Measurements from ENCODE around the gene SIN3A.
A peak's percentile ranks its signal among the peaks of the same experiment; 100 is the strongest.
"Not testable (repeated sequence)": the region's sequence is repeated elsewhere in the genome, so short reads cannot be mapped to it uniquely, and the experiment has no call there.

The SIN3A gene

GRCh38 chr15:75450307-75451201 is 936 bp downstream of the SIN3A start:
- DNase-seq (ENCODE audit: low read depth), result peak; percentile 94

DNA sequence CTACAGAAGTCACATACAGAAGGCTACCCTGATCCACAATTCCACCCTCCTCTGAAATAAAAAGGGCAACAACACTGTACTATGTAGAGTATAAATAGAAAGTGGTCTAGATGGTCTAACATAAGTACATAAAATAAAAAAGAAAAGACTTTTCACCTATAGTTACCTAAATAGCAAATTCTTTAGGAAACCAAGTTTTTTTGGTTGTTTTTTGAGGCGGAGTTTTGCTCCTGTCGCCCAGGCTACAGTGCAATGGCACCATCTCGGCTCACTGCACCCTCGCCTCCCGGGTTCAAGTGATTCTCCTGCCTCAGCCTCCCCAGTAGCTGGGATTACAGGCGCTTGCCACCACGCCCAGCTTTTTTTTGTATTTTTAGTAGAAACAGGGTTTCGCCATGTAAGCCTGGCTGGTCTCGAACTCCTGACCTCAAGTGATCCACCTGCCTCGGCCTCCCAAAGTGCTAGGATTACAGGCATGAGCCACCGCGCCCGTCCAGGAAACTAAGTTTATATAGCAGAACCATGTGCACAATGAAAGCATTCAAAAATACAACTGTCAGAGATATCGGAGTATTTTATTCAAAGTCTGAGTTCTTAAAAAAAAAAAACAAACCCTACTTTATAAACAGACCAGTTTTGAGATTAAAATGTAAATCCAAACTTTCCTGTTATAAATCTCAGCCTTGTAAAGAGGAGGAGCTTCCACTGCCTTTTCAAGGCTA is 1.7 kb downstream of the SIN3A start:
- no peak for DNase-seq (ENCODE audit: low read depth)

- DNase-seq (ENCODE audit: low read depth), result not testable (repeated sequence)
Measured at GRCh38 chr15:75448171-75448570, 3.3 kb downstream of the SIN3A start.

GRCh38 chr15:75446151-75446550 is 5.3 kb downstream of the SIN3A start:
- DNase-seq (ENCODE audit: low read depth), result no peak

DNA sequence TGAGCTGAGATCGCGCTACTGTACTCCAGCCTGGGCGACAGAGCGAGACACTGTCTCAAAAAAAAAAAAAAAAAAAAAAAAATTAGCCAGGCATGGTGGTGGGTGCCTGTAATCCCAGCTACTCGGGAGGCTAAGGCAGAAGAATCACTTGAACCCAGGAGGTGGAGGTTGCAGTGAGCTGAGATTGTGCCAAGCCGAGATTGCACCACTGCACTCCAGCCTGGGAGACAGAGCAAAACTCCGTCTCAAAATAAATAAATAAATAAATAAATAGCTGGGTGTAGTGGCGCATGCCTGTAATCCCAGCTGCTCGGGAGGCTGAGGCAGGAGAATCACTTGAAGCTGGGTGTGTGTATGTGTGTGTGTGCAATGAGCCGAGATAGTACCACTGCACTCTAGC is 6.2 kb downstream of the SIN3A start:
- not testable (repeated sequence) for DNase-seq (ENCODE audit: low read depth)

- not testable (repeated sequence) for DNase-seq (ENCODE audit: low read depth)
Measured at GRCh38 chr15:75443972-75444453, 7.5 kb downstream of the SIN3A start.

GRCh38 chr15:75437721-75438120 is 13.8 kb downstream of the SIN3A start:
- no peak for DNase-seq (ENCODE audit: low read depth)

- DNase-seq (ENCODE audit: low read depth), result no peak
Measured at GRCh38 chr15:75436881-75437280, 14.6 kb downstream of the SIN3A start.

DNA sequence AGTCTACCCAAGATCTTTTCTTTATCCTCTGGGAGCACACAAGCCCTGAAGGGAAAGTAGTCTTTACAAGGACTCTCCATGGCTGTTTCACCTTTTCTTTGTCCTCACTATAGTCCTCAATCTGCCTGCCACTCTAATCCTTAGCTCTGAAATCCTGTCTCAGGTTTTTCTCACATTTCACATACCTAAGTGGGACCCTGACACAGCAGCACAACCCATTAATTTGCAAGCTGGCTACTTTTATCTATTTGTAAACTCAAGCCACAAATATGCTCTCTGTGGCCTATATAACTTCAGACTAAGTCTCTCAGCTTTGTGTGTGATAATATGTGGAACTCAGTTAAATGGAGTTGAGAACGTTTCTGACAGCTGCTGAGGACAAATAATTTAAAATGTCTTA is 19.8 kb downstream of the SIN3A start:
- DNase-seq (ENCODE audit: low read depth), result no peak

- no peak for DNase-seq (ENCODE audit: low read depth)
Measured at GRCh38 chr15:75431270-75431669, 20.2 kb downstream of the SIN3A start.

DNA sequence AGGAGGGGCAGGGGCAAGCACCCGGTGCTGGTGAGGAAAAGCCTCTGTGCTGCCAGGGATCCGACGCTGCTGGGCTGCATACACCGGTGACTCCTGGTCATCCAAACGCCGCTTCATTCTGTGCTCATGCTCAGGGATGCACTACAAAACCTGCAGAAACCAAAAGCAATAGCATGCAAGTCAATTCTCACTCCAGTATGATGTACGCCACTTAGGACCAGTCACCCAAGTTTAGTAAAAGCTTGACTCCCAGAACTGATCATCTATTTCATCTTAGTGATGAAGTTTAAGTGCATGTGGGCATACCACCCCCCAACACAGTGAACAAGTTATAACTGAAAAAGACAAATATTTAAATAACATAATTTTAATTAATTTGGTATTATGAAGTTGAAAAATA is 21.2 kb downstream of the SIN3A start:
- no peak for DNase-seq (ENCODE audit: low read depth)

- no peak for DNase-seq (ENCODE audit: low read depth)
Measured at GRCh38 chr15:75428152-75428551, 23.3 kb downstream of the SIN3A start.

DNA sequence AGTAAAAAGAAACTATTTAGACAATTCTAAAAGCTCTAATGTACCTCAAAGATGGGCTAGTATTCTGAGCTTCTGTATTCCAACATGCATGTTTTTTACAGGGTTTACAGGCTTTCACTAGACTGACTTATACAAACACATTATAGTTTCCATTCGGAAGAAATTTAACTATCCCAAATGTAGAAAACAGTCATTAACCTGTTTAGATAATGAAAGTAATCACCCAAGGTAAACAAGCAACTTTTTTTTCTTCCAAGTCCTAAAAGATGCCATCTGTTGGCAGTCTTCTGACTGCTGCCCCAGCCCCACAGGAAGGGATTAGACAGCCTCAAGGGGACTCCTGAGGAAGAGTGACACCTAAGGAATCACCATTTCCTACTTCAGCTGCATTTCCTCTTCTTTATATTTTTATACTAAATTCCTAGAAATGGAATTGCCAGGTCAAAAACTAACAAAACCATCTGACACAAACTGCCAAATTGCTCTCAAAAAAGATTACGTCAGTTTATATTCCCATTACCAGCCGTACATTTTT is 25.5 kb downstream of the SIN3A start:
- DNase-seq (ENCODE audit: low read depth), result no peak

- DNase-seq (ENCODE audit: low read depth), result no peak
Measured at GRCh38 chr15:75422554-75422953, 28.9 kb downstream of the SIN3A start.

GRCh38 chr15:75420698-75421097 is 30.8 kb downstream of the SIN3A start:
- no peak for DNase-seq (ENCODE audit: low read depth)

DNA sequence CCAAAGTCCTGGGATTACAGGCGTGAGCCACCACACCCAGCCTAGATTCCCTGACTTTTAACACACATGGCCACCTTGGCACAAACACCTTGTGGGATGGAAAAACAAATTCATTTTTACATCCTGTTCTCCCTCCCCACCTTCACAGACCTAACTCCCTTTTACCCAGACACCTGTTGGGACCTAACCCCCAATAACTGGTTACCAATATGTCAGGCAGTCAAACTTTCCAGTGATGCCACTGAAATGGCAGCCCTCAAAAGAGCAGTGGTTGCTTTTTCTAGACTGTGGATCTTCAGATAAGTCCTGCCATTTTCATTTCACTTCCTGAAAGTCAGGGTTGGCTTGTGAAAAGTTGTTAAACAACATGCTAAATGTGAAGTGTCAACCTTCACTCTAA is 34.9 kb downstream of the SIN3A start:
- no peak for DNase-seq (ENCODE audit: low read depth)

GRCh38 chr15:75410196-75410595 is 41.3 kb downstream of the SIN3A start:
- no peak for DNase-seq (ENCODE audit: low read depth)

GRCh38 chr15:75407083-75407482 is 44.4 kb downstream of the SIN3A start:
- no peak for DNase-seq (ENCODE audit: low read depth)

DNA sequence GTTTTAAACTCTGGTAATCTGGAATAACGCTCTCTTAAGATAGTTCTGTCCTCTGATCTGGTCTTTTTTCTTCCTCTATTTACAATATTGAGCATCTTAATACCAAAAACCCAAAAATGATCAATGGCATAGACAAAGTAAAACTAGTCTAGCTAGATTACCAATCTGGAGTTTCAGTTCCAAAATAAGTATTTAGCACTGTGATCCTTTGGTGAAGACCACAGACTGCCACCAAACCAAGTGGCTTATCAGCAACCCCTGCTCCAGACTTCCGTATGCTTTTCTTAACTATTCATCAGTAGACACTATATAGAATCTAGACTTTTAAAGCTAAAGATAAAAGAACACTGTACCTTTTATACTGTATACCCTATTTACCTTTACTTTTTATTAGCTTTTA is 47.6 kb downstream of the SIN3A start:
- DNase-seq (ENCODE audit: low read depth), result no peak

- no peak for DNase-seq (ENCODE audit: low read depth)
Measured at GRCh38 chr15:75397494-75397893, 54.0 kb downstream of the SIN3A start.

DNA sequence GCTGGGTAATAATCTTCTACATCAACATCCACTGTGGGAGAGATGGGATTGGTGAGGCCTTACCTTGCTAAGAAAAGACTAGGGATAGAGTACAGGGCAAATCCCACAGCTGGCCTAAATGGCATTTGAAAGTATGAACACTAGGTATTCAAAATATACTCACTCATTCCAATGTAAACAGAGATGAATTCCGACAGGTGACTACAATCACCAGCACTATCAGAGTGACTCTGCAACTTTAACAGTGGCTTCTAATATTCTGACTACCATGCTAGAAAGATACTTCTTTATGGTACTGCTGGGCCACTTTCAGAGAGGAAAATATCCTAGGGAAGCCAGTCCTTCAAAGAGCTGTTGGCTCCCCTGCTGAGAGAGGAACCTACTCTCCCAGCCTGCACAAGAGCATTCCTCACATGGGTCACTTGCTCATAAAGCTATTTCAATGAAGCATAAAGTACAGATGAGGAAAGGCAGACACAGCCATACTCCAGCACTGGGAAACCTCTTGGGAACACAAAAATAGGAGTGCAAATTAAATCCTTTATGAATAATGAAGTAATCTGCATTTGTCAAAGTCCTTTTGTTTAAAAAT is 61.6 kb downstream of the SIN3A start:
- DNase-seq (ENCODE audit: low read depth), result no peak

DNA sequence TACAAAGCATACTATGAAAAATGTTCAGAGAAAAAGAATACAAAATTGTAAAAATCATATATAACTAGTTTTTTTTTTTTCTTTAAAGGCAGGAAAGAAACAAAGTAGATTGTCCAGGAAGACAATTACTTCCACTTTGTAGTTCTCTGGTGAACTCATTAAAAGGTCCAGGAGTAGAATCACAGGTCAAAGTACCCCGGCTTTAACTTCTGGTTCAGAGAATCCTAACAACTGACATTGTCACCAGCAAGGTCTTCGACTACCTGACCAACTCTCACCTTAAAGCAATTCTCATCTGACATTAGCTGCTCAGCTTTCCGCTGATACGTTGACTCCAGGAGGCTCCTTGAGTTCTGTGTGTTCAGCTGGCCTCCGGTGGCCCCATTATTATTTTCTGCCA is 67.5 kb downstream of the SIN3A start:
- not testable (repeated sequence) for DNase-seq (ENCODE audit: low read depth)

GRCh38 chr15:75380773-75381172 is 70.7 kb downstream of the SIN3A start:
- DNase-seq (ENCODE audit: low read depth), result no peak

All from stimulated activated CD8-positive, alpha-beta memory T cell treated with anti-CD3 and anti-CD28 coated beads, Interleukin-4, amount 100 ng/mL, for 24 hours (primary cell).